Measurements from ENCODE around the gene COA1. TPM values are rescaled to one million over a fixed set of nuclear protein-coding genes. Genes with fewer than 3 reads are reported as not detected.

Gene COA1
- total and polyA plus RNA-seq, 2 donors (not counting 1 experiment from before 2014, with no cell fraction given) = 28.7 to 72.7 TPM

DNA sequence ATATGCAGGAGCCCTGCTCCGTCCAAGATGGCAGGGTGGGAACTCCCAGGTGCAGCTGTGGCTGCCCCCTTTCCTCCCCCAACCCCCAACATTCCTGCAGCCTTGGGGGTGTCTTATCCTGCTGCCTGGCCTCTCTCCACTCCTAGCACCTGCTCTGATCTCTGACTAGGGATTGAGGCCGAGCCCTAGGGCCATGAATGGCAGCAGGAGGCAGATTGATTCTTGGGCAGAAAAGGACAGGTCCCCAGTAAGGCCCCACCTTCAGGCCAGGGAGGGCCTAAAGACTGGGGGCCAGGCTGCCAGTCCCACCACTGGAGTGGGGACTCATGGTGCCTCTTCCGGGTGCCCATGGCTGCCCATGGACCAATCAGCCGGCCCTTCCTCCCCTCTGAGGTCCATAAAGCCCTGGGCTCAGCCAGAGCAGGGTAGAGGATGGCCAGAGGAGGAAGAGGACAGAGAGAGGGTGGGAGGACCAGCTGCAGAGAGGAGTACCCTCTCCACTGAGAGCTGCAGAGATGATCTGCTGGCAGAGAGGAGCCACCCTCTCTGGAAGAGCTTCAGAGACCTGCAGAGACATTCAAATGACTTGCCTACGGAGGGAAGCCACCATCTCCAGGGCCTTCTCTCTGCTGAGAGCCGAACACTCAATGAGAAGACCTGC, 8.3 kb upstream of the COA1 start:
- POLR2A ChIA-PET = no interaction called here

More for the DNA sequence above, 8.3 kb upstream of the COA1 start:
- H3K79me2 ChIP-seq (ENCODE audit: control insufficient read depth, insufficient read depth, low read length) = no peaks in the 10 kb centered on the region
- no peaks in the 10 kb centered on the region for H3K27me3 ChIP-seq (replicated peaks in 1 of 4; ENCODE audit: control extremely low read depth in 1 of 4, control insufficient read depth in 3 of 4, insufficient read depth in 4 of 4, low read length in 3 of 4)
- H2AFZ ChIP-seq (ENCODE audit: insufficient read depth, low read depth, low read length, poor library complexity, severe bottlenecking) = no peak overlapping the region
- H3K4me2 ChIP-seq (replicated peaks; ENCODE audit: low read depth, low read length, poor library complexity, severe bottlenecking) = no peak overlapping the region
- H3K36me3 ChIP-seq (replicated peaks in 1 of 2; ENCODE audit: control extremely low read depth in 1 of 2, control insufficient read depth in 1 of 2, extremely low read depth in 1 of 2, insufficient read depth in 2 of 2, low read length in 1 of 2) = no peaks in the 10 kb centered on the region
- no peak overlapping the region for H3K4me3 ChIP-seq (ENCODE audit: control extremely low read depth in 1 of 5, extremely low read depth in 1 of 5, insufficient read depth in 1 of 5, low read depth in 2 of 5, low read length in 4 of 5)
- no peaks in the 10 kb centered on the region for H3K4me1 Mint-ChIP-seq
- CTCF ChIA-PET = interaction anchor here (1.0 kb wide), 1 partner anchor 155 kb away, joined by 3 read pairs; the partner anchor contains the start of gene STK17A
- intact Hi-C loops (cut with micrococcal nuclease) = no loop called here
- 86% methylated on average over 6 of the region's 6 CpGs for WGBS (ENCODE audit: insufficient coverage)
- no peak overlapping the region for H3K27ac ChIP-seq (ENCODE audit: low read length in 2 of 2)
- no peaks in the 10 kb centered on the region for H3K9me3 Mint-ChIP-seq (ENCODE audit: insufficient read depth)
- no peaks in the 10 kb centered on the region for H3K9me3 ChIP-seq (ENCODE audit: control extremely low read depth in 1 of 3, control insufficient read depth in 2 of 3, insufficient read depth in 1 of 3, low read length in 2 of 3)
- TF ChIP-seq, protein P1, sequence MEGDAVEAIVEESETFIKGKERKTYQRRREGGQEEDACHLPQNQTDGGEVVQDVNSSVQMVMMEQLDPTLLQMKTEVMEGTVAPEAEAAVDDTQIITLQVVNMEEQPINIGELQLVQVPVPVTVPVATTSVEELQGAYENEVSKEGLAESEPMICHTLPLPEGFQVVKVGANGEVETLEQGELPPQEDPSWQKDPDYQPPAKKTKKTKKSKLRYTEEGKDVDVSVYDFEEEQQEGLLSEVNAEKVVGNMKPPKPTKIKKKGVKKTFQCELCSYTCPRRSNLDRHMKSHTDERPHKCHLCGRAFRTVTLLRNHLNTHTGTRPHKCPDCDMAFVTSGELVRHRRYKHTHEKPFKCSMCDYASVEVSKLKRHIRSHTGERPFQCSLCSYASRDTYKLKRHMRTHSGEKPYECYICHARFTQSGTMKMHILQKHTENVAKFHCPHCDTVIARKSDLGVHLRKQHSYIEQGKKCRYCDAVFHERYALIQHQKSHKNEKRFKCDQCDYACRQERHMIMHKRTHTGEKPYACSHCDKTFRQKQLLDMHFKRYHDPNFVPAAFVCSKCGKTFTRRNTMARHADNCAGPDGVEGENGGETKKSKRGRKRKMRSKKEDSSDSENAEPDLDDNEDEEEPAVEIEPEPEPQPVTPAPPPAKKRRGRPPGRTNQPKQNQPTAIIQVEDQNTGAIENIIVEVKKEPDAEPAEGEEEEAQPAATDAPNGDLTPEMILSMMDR (IDR thresholded peaks at IDR 0.05) = no peak
- no peak for TF ChIP-seq EZH2 (IDR thresholded peaks at IDR 0.05; ENCODE audit: borderline replicate concordance, insufficient read depth, low read depth, low read length, poor library complexity, severe bottlenecking)
- H3K27me3 Mint-ChIP-seq = no peaks in the 10 kb centered on the region
- H3K27ac Mint-ChIP-seq = no peak overlapping the region
- H3K9ac ChIP-seq (ENCODE audit: low read length) = no peak overlapping the region
- ATAC-seq (ENCODE audit: low read depth) (no peak), DNase-seq (no peak)
- H3K4me3 Mint-ChIP-seq = no peak overlapping the region
- no peaks in the 10 kb centered on the region for H4K20me1 ChIP-seq (ENCODE audit: control insufficient read depth, insufficient read depth, low read length, poor library complexity, severe bottlenecking)
- H3K4me1 ChIP-seq (ENCODE audit: control insufficient read depth in 2 of 2, insufficient read depth in 2 of 2, low read length in 2 of 2) = no peaks in the 10 kb centered on the region
